ENCODE measurements around the gene IGSF23. TPM values are rescaled to one million over a fixed set of nuclear protein-coding genes. Genes with fewer than 3 reads are reported as not detected.

The IGSF23 gene
- total and polyA plus RNA-seq, 2 donors (not counting 1 experiment from before 2014, with no cell fraction given), result not detected

GRCh38 chr19:44603201-44603945 is 10.0 kb upstream of the IGSF23 start:
- WGBS (ENCODE audit: insufficient coverage), result 95% methylated on average over 5 of the region's 8 CpGs
- H3K27ac Mint-ChIP-seq, result no peak overlapping the region
- intact Hi-C loops (cut with micrococcal nuclease), result no loop called here
- DNase-seq (no peak), ATAC-seq (ENCODE audit: low read depth) (no peak)
- H3K4me1 Mint-ChIP-seq, result peaks cover 5% of the 10 kb centered on the region
- POLR2A ChIA-PET, result no interaction called here
- Histone ChIP-seq H3K27ac (ENCODE audit: low read length in 2 of 2) (no peak overlapping the region), H4K20me1 (ENCODE audit: control insufficient read depth, insufficient read depth, low read length, poor library complexity, severe bottlenecking) (no peaks in the 10 kb centered on the region), H3K4me3 (ENCODE audit: control extremely low read depth in 1 of 5, extremely low read depth in 1 of 5, insufficient read depth in 1 of 5, low read depth in 2 of 5, low read length in 4 of 5) (no peak overlapping the region), H2AFZ (ENCODE audit: insufficient read depth, low read depth, low read length, poor library complexity, severe bottlenecking) (no peak overlapping the region), H3K79me2 (ENCODE audit: control insufficient read depth, insufficient read depth, low read length) (no peaks in the 10 kb centered on the region), H3K4me2 (replicated peaks; ENCODE audit: low read depth, low read length, poor library complexity, severe bottlenecking) (no peak overlapping the region), H3K36me3 (replicated peaks in 1 of 2; ENCODE audit: control extremely low read depth in 1 of 2, control insufficient read depth in 1 of 2, extremely low read depth in 1 of 2, insufficient read depth in 2 of 2, low read length in 1 of 2) (no peaks in the 10 kb centered on the region), H3K4me1 (ENCODE audit: control insufficient read depth in 2 of 2, insufficient read depth in 2 of 2, low read length in 2 of 2) (peaks cover 5% of the 10 kb centered on the region in 2 donors), H3K9me3 (ENCODE audit: control extremely low read depth in 1 of 3, control insufficient read depth in 2 of 3, insufficient read depth in 1 of 3, low read length in 2 of 3) (peaks cover 0 to 13% (median 3%) of the 10 kb centered on the region in 3 donors), H3K27me3 (replicated peaks in 1 of 4; ENCODE audit: control extremely low read depth in 1 of 4, control insufficient read depth in 3 of 4, insufficient read depth in 4 of 4, low read length in 3 of 4) (peaks cover 0 to 2% (median 0%) of the 10 kb centered on the region in 4 experiments), H3K9ac (ENCODE audit: low read length) (no peak overlapping the region)
- H3K27me3 Mint-ChIP-seq, result peaks cover 22% of the 10 kb centered on the region
- H3K4me3 Mint-ChIP-seq, result no peak overlapping the region
- CTCF ChIA-PET, result interaction anchor here (1.5 kb wide), 1 partner anchor 9 kb away, joined by 5 read pairs; no protein-coding TSS in a partner anchor
- no peak for TF ChIP-seq EZH2 (IDR thresholded peaks at IDR 0.05; ENCODE audit: borderline replicate concordance, insufficient read depth, low read depth, low read length, poor library complexity, severe bottlenecking)
- TF ChIP-seq CTCF (IDR thresholded peaks at IDR 0.05), result no peak
- no peaks in the 10 kb centered on the region for H3K9me3 Mint-ChIP-seq (ENCODE audit: insufficient read depth)

GRCh38 chr19:44604241-44604640 is 9.1 kb upstream of the IGSF23 start:
- Histone ChIP-seq H3K27ac (ENCODE audit: low read length in 2 of 2) (no peak overlapping the region), H2AFZ (ENCODE audit: insufficient read depth, low read depth, low read length, poor library complexity, severe bottlenecking) (no peak overlapping the region), H3K4me2 (replicated peaks; ENCODE audit: low read depth, low read length, poor library complexity, severe bottlenecking) (no peak overlapping the region), H3K4me3 (ENCODE audit: control extremely low read depth in 1 of 5, extremely low read depth in 1 of 5, insufficient read depth in 1 of 5, low read depth in 2 of 5, low read length in 4 of 5) (no peak overlapping the region), H3K4me1 (ENCODE audit: control insufficient read depth in 2 of 2, insufficient read depth in 2 of 2, low read length in 2 of 2) (peaks cover 5% of the 10 kb centered on the region in 2 donors), H3K79me2 (ENCODE audit: control insufficient read depth, insufficient read depth, low read length) (no peaks in the 10 kb centered on the region), H3K27me3 (replicated peaks in 1 of 4; ENCODE audit: control extremely low read depth in 1 of 4, control insufficient read depth in 3 of 4, insufficient read depth in 4 of 4, low read length in 3 of 4) (peaks cover 0 to 2% (median 0%) of the 10 kb centered on the region in 4 experiments), H4K20me1 (ENCODE audit: control insufficient read depth, insufficient read depth, low read length, poor library complexity, severe bottlenecking) (no peaks in the 10 kb centered on the region), H3K9me3 (ENCODE audit: control extremely low read depth in 1 of 3, control insufficient read depth in 2 of 3, insufficient read depth in 1 of 3, low read length in 2 of 3) (peaks cover 0 to 8% (median 0%) of the 10 kb centered on the region in 3 donors), H3K9ac (ENCODE audit: low read length) (no peak overlapping the region), H3K36me3 (replicated peaks in 1 of 2; ENCODE audit: control extremely low read depth in 1 of 2, control insufficient read depth in 1 of 2, extremely low read depth in 1 of 2, insufficient read depth in 2 of 2, low read length in 1 of 2) (no peaks in the 10 kb centered on the region)
- H3K4me3 Mint-ChIP-seq, result no peak overlapping the region
- DNase-seq (no peak), ATAC-seq (ENCODE audit: low read depth) (no peak)
- intact Hi-C loops (cut with micrococcal nuclease), result no loop called here
- TF ChIP-seq CTCF (IDR thresholded peaks at IDR 0.05) (no peak), EZH2 (IDR thresholded peaks at IDR 0.05; ENCODE audit: borderline replicate concordance, insufficient read depth, low read depth, low read length, poor library complexity, severe bottlenecking) (no peak)
- no peaks in the 10 kb centered on the region for H3K9me3 Mint-ChIP-seq (ENCODE audit: insufficient read depth)
- WGBS (ENCODE audit: insufficient coverage), result 93% methylated on average over 5 of the region's 6 CpGs
- peaks cover 5% of the 10 kb centered on the region for H3K4me1 Mint-ChIP-seq
- no peak overlapping the region for H3K27ac Mint-ChIP-seq
- CTCF ChIA-PET, result interaction anchor here (1.5 kb wide), 1 partner anchor 8 kb away, joined by 5 read pairs; no protein-coding TSS in a partner anchor
- peaks cover 21% of the 10 kb centered on the region for H3K27me3 Mint-ChIP-seq
- POLR2A ChIA-PET, result interaction anchor here (0.6 kb wide), 1 partner anchor 953 kb away, joined by 3 read pairs; no protein-coding TSS in a partner anchor

All from B cell (primary cell).